Activated CD4-positive, alpha-beta T cell treated with anti-CD3 and anti-CD28 coated beads, Interleukin-2, amount 50 U/mL, for 24 hours (primary cell): Measurements from ENCODE around the gene SPOCK3.

Experiments
- DNase-seq, 2 donors: peaks; one replicate each; pipeline ENCODE4 v3.0.0-alpha.2; 2020; ENCODE audit warnings: low read depth in 1 of 2, low spot score in 1 of 2

Gene SPOCK3

GRCh38 chr4:166688835-166689234 is 545.5 kb downstream of the SPOCK3 start:
- no peak for DNase-seq

- no peak for DNase-seq
Observed at GRCh38 chr4:166687828-166688227, 546.5 kb downstream of the SPOCK3 start.
